Measurements from ENCODE around the gene SUPT3H.

The SUPT3H gene

GRCh38 chr6:45129051-45129450 lies 248.7 kb downstream of the SUPT3H start:
- Histone ChIP-seq H3K9me3 (no peaks in the 10 kb centered on the region), H3K27ac (no peak overlapping the region), H3K4me1 (peaks cover 0 to 17% (median 0%) of the 10 kb centered on the region in 4 donors), H3K27me3 (no peaks in the 10 kb centered on the region), H3K4me3 (no peak overlapping the region), H3K36me3 (no peaks in the 10 kb centered on the region)
- intact Hi-C loops (cut with DNase I; ENCODE audit: low total_unique reads) = no loop called here
- TF ChIP-seq CTCF (IDR thresholded peaks at IDR 0.05) = no peak
- no peak for DNase-seq

- H3K4me1 ChIP-seq = peaks cover 0 to 6% (median 0%) of the 10 kb centered on the region in 4 donors
- intact Hi-C loops (cut with DNase I; ENCODE audit: low total_unique reads) = no loop called here
- no peaks in the 10 kb centered on the region for H3K27me3 ChIP-seq
- TF ChIP-seq CTCF (IDR thresholded peaks at IDR 0.05) = no peak
- no peak for DNase-seq
- H3K27ac ChIP-seq = no peak overlapping the region
- H3K9me3 ChIP-seq = no peaks in the 10 kb centered on the region
- H3K4me3 ChIP-seq = no peak overlapping the region
- H3K36me3 ChIP-seq = no peaks in the 10 kb centered on the region
Measured at GRCh38 chr6:45127185-45127584, 250.5 kb downstream of the SUPT3H start.

- Histone ChIP-seq H3K4me1 (no peaks in the 10 kb centered on the region), H3K27me3 (no peaks in the 10 kb centered on the region), H3K4me3 (no peak overlapping the region), H3K36me3 (no peaks in the 10 kb centered on the region), H3K27ac (no peak overlapping the region), H3K9me3 (no peaks in the 10 kb centered on the region)
- no peak for DNase-seq
- no peak for TF ChIP-seq CTCF (IDR thresholded peaks at IDR 0.05)
- intact Hi-C loops (cut with DNase I; ENCODE audit: low total_unique reads) = no loop called here
Measured at GRCh38 chr6:45126033-45126432, 251.7 kb downstream of the SUPT3H start.

DNA sequence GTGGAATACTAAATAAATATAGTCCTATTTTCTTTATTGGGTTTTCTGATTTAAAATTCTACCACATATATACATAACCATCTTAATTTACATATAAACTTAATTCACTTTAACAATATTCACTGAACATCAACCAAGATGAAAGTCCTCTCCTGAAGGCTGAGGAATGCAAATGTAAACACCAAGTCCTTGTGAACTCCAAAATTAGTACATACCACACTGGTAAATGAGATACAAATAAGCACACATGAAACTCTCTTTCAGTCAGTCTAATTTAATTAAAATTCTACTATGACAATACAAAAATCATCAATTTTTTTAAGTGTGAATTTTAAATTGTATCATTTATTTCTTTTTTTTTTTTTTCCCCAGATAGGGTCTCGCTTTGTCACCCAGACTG lies 254.7 kb downstream of the SUPT3H start:
- no peak overlapping the region for H3K27ac ChIP-seq
- no peak for DNase-seq
- no peaks in the 10 kb centered on the region for H3K9me3 ChIP-seq
- intact Hi-C loops (cut with DNase I; ENCODE audit: low total_unique reads) = no loop called here
- no peak overlapping the region for H3K4me3 ChIP-seq
- no peaks in the 10 kb centered on the region for H3K27me3 ChIP-seq
- no peaks in the 10 kb centered on the region for H3K4me1 ChIP-seq
- TF ChIP-seq CTCF (IDR thresholded peaks at IDR 0.05) = no peak
- H3K36me3 ChIP-seq = no peaks in the 10 kb centered on the region

GRCh38 chr6:45118754-45119153 lies 259.0 kb downstream of the SUPT3H start:
- intact Hi-C loops (cut with DNase I; ENCODE audit: low total_unique reads) = no loop called here
- no peak overlapping the region for H3K27ac ChIP-seq
- no peaks in the 10 kb centered on the region for H3K9me3 ChIP-seq
- H3K4me3 ChIP-seq = no peak overlapping the region
- DNase-seq = no peak
- TF ChIP-seq CTCF (IDR thresholded peaks at IDR 0.05) = no peak
- H3K27me3 ChIP-seq = no peaks in the 10 kb centered on the region
- H3K36me3 ChIP-seq = no peaks in the 10 kb centered on the region
- H3K4me1 ChIP-seq = peaks cover 0 to 15% (median 0%) of the 10 kb centered on the region in 4 donors

All from tibial artery (tissue), 4 donors.